ENCODE data around the gene PLK1.

Gene PLK1

DNA sequence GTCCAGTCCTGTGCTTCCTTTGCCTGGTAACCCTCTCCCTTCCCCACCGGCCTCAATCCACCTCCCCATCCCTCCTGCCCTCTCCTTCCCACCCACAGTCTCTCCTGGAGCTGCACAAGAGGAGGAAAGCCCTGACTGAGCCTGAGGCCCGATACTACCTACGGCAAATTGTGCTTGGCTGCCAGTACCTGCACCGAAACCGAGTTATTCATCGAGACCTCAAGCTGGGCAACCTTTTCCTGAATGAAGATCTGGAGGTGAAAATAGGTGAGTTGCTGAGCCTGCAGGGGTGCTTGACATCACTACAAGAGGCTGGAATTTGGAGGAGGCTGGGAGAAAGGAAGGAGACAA, 1.3 kb downstream of the PLK1 start:
- DNase-seq = peak in 1 of 5 experiments; percentile 15

DNA sequence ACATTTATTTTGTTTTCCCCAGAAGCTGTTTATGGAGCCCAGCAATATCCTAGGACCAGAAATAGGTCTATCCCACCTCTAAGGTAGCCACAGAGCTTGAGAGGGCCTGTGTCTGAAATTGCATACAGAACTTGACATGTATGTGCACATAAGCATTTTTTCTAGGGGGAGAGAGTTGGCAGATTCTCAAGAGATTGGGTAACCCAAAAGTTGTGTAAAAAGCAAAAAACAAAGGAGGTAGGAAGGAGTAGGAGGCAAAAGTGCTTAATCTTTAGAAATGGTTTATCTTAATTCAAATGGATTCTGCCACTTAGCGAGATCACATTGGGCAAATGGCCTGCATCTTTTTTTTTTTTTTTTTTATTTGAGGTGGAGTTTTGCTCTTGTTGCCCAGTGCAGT, 3.5 kb downstream of the PLK1 start:
- no peak for DNase-seq

DNA sequence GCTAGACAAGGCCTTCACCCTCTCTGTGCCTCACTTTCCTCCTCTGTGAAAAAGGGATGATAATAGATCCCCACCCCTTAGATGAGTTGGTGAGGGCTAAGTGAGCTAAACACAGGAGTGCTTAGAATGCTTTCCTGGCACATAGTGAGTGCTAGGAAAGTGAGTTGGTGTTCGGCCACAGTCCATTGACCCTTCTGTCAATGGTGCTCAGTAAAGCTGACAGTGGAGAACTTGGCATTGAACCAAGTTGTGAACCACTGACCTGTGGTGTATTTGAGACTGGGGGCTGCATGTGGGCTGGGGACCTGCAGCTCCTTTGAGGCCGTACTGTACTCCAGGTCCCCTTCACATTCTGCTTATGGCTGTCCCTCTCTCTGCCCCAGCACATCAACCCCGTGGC, 4.8 kb downstream of the PLK1 start:
- no peak for DNase-seq

DNA sequence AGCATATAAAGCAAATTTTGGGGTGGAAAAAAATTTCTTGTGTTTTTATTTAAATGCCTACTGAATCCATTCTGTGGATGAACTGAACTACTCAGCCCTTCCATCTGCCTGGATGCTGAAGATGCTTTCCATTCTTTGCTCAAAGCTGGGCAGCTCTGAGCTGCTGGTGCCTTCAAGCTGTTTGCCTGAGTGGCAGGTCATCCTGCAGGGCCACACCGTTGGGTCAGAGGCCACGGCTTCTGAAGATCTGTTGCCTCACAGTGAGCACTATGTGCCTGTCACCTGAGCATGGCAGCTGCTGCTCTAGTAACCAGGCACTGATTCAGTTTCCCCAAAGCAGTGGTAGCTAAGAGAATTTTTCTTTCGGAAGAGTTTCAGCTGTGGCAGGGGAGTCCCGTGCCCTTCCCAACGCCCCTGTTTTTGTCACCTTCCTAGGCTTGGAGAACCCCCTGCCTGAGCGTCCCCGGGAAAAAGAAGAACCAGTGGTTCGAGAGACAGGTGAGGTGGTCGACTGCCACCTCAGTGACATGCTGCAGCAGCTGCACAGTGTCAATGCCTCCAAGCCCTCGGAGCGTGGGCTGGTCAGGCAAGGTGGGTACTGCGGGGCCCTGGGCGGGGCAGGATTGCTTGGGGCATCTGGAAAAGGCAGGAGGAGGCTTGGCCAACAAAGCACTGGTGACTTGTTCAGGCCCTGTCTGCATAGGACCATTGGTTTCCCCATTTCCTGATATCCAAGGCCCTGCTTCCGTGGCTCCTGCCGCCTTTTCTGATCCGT, 8.5 kb downstream of the PLK1 start:
- DNase-seq = no peak

- DNase-seq = no peak
These were observed 10.9 kb downstream of the PLK1 start for GRCh38 chr16:23689442-23690187.

- DNase-seq = no peak
These were observed 12.2 kb downstream of the PLK1 start for GRCh38 chr16:23690771-23691482.

DNA sequence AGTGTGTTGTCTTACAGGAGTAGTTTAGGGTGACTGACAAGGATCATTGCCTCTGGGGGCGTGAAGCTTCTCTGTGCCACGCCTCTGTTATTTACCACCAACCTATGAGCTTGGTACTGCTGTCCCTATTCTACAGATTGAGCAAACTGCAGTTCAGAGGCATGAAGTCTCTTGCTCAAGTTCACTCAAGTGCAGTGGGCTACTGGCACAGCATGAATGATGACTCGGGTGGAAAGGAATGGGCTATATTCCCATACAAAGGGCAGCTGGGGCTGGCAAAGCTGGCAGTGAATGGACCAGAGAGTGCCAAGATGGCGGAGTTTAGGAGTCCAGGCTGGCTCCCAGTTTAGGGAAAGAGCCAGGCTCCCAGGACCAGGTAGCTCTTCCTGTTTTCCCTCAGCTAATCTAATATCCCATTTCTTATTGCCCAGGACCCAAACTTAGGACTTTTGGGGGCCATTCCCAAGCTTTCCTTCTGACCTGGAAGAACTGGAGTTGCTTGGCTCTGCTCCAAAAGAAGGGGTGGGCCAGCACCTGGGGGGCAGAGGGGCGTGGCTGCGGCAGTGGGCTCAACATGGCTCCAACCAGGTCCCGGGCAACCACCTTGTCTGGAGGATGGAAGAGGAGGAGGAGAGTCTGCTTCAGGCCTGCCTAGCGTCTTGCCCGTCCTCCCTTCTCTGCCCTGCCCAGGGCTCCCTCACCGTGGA, 12.9 kb downstream of the PLK1 start:
- DNase-seq = no peak

GRCh38 chr16:23692190-23692837, 13.6 kb downstream of the PLK1 start:
- DNase-seq = no peak

GRCh38 chr16:23694265-23694643, 15.6 kb downstream of the PLK1 start:
- DNase-seq = no peak

DNA sequence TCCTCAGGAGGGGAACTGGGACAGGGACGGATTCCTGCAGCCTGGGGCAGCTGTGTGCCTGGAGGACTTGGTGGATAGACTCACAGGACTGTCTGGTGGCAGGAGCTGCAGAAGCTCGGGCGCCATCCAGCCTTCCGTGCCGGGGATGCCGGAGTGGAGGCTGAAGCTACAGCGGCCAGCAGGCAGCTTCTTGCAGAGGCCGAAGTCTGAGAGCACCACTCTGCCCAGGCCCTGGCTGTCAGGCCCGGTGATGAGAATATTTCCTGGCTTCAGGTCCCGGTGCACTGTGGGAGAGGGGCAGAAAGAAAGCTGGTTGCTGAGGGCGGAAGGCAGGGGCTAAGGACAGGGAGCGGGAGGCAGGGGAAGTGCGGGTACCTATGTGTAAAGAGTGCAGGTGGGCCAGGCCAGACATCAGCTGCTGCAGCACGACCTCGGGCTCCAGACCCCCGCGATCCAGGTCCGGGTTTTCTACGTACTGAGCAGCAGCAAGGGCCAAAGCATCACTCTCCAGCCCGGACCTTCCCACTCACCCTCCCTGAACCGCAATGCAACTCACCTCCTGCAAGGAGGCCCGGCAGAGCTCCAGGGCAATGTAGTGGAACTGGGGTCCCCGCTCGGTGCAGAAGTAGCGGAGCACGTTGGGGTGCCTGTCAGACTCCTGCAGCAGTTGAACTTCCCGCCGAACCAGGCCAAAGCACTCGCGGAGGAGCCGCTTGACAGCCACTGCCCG, 16.1 kb downstream of the PLK1 start:
- DNase-seq = no peak

DNA sequence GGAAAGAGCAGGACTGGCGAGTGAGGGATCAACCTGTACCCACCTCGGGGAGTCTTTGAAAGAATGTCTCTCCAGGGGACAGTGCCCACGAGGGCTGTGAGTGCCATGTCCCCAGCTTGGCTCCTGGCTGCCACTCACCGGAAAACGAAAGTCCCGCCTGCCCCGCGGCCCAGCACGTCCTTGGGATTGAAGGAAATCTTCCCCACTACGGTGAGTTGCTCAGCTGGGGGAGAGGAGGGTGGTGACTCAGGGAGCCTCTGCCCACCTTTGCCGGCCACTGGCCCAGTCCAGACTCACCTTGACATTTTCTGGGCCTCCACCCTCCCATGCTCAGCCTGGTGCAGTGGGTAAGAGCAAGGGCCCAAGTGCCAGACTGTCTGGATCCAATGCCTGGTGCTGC, 17.1 kb downstream of the PLK1 start:
- no peak for DNase-seq

- peak in 1 of 5 experiments; percentile 47 for DNase-seq
These were observed 20.4 kb downstream of the PLK1 start for GRCh38 chr16:23699100-23699499.

- no peak for DNase-seq
These were observed 21.4 kb downstream of the PLK1 start for GRCh38 chr16:23700093-23700492.

DNA sequence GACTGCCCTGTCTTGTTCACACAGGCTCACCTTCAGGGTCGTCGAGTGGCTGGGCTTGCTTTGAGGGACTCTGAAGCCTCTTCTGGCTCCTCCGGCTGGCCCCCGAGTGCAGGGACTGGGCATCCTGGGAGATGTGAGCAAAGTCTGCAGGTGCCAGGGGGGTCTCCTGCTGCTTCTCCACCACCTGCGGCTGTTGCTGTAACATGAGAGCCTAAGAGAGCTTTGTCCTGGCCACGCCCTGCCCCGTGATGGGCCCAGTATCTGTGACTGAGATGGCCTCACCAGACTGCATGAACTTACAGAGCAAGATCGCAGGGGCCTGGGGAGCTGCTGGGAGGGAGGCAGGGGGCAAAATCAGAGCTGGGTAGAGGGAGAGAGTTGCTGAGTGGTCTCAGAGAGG, 21.8 kb downstream of the PLK1 start:
- DNase-seq = no peak

DNA sequence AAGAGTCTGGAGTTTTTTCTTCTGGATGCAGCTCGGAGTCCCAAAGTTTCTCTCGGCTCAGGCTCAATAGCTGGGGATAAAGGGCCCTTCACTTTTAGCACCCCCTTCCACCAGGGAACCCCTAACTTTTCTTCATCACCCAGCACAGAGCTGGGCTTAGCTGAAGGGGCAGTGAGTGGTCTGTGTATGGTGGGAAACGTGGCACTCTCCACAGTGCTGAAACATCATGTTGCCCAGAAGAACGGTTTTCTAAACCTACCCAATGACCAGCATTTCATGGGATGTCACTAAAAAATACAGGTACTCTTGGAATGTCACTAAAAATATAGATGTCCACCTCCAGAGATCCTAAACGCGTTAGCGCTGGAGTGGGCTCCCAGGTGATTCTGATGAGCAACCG, 22.4 kb downstream of the PLK1 start:
- DNase-seq = no peak

- no peak for DNase-seq
These were observed 24.3 kb downstream of the PLK1 start for GRCh38 chr16:23702951-23703350.

DNA sequence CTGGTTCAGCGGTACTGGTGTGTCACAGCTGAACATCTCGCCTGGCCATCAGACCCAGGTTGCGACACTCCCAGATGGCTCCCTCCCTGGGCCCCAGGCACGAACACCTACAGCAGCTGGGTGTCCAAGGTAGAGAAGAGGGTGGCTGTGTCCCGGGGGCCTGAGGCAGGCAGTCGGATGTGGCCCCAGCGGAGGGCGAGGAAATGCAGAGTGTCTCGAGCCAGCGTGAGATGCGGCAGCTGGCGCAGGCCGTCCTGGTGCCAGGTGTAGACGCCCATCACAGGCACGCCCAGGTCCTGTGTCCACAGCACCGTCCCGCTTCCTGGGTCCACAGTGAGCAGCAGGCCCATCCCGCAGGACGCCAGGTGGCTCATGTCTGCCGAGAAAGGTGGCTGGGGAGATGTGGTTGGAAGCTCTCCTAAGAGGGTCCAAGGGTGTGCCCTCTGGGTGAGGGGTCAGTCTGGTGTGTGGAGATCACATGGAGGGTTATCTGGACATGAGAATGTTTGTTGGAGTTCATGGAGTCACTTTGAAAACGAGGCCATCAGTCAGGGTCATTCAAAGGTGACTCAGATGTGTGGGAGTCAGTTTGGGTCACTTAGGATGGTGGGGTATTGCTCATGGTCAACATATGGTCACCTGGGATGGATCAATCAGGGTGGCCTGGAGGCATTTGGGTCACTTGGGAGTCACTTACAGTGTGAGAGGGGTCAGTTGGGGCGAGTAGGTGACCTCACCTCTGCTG, 26.3 kb downstream of the PLK1 start:
- no peak for DNase-seq

DNA sequence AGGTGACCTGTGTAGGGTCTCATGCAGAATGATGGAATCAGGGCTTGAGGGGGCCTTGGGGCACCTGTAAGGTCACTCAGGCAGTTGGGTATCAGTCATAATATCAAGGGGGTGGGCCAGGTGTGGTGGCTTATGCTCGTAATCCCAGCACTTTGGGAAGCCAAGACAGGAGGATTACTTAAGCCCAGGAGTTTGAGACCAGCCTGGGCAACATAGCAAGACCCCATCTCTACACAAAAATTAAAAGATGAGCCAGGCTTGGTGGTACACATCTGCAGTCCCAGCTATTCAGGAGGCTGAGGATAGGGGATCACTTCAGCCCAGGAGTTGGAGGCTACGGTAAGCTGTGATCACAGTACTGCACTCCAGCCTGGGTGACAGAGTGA, 26.8 kb downstream of the PLK1 start:
- no peak for DNase-seq

- no peak for DNase-seq
These were observed 27.8 kb downstream of the PLK1 start for GRCh38 chr16:23706439-23706838.

DNA sequence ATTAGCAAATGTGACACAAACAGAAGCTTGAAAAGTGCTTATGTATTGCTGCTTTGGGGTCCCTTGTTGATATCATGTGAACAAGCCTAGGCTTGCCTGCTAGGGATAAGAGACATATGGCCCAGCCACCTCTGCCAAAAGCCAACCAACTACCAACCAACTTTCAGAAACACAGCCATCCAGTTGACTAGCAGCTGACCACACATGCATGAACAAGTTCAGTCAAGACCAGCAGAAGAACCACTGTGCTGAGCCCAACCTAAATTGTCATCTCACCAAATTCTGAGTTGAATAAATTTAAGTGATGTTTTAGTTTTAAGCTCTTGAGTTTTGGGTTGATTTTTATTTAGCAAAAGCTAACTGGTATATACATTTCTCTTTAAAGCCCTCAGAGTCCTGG, 30.8 kb downstream of the PLK1 start:
- DNase-seq = no peak

DNA sequence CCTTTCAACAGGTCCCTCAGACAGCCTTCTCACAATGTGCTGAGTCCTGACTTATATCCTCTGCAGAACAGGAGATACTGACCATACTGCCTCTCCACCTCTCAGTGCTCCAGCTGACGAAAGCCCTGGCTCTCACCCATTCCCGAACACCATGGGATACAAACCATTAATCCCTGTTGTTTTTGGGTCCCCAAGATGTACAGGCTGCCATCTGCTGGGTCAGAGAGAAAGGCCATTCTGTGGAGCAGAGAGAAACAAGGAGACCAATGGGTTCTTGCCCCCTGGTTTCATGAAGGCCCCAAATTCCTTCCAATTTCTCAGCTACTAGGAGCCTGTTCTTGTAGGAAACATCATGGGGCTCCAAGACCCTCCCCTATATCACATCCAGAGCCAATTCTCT, 31.3 kb downstream of the PLK1 start:
- no peak for DNase-seq

All from T-helper 2 cell (primary cell).